ENCODE measurements around the gene CD300C. TPM values are rescaled to one million over a fixed set of nuclear protein-coding genes. Genes with fewer than 3 reads are reported as not detected.
"Not testable (repeated sequence)": the region's sequence is repeated elsewhere in the genome, so short reads cannot be mapped to it uniquely, and the experiment has no call there.

Gene CD300C
- total RNA-seq, 1 experiment from 2014 or later: 0.10 TPM

DNA sequence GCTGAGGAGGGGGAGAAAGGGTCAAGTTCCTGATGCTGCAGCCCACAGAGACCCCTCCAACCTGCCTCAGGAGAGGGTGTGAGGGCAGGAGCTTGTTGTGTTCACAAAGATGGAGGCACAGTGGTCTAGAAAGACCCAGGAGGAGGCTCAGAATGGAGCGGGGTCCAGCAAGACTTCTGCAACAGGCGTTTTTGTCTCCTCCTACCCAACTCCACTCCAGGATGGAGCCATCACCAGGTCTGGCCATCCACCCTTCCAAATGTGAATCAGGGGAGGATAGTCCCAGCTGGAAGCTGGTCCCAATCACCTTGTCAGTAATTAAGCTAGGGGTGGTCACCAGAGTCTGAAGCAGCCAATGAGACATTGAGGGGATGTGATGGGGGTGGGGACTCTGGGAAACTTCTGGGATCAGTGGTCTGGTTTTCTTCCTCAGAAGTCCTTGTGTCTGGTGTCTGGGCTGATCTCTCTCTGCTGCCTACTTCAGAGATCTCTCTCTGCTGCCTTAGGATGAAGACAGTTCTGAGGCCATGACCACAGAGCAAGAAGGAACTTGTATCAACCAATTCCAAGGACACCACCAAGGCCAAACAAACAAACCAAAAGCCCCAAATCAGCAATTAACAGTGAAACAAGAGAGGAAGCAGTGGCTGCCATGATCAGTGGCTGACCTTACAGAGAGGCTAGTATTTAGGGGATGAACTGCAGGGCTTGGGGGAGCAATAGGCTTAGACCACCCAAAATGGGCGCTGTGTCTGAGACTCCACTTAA, 29.2 kb downstream of the CD300C start:
- no peak for DNase-seq (ENCODE audit: extremely low read depth, low read depth)

DNA sequence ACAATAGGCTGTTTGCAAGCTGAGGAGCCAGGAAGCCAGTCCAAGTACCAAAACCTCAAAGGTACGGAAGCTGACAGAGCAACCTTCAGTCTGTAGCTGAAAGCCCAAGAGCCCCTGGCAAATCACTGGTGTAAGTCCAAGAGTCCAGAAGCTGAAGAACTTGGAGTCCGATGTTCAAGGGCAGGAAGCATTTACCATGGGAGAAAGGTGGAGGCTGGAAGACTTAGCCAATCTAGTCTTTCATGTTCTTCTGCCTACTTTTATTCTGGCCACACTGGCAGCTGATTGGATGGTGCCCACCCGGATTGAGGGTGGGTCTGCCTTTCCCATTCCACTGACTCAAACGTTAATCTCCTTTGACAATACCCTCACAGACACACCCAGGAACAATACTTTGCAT, 30.0 kb downstream of the CD300C start:
- DNase-seq (ENCODE audit: extremely low read depth, low read depth): no peak

DNA sequence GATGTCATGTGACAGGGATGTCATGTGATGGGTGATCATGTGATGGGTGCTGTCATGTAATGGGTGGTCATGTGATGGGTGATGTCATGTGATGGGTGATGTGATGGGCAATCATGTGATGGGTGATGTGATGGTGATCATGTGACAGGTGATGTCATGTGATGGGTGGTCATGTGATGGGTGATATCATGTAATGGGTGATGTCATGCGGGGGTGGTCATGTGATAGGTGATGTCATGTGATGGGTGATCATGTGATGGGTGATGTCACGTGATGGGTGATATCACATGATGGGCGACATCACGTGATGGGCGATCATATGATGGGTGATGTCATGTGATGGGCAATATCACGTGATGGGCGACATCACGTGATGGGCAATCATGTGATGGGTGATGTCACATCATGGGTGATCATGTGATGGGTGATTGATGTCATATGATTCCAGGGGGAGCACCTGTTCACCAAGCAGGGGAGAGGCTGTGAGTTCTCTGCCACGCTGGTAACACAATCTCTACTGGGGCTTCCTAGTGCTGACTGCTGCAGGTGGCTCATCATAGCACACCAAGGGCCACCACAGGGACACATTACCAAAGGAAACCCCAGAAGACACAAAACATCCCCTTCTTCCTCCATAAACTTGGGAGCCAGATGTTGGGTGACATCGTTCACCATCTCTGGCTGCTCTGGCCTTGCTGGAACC, 31.1 kb downstream of the CD300C start:
- DNase-seq (ENCODE audit: extremely low read depth, low read depth): no peak

DNA sequence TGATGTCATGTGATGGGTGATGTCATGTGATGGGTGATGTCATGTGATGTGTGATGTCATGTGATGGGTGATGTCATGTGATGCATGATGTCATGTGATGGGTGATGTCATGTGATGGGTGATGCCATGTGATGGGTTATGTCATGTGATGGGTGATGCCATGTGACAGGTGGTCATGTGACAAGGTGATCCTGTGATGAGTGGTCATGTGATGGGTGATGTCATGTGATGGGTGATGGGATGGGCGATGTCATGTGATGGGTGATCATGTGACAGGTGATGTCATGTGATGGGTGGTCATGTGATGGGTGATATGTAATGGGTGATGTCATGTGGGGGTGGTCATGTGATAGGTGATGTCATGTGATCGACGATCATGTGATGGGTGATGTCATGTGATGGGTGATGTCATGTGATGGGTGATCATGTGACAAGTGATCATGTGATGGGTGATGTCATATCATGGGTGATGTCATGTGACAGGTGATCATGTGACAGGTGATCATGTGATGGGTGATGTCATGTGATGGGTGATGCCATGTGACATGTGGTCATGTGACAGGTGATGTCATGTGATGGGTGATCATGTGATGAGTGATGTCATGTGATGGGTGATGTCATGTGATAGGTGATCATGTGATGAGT, 31.8 kb downstream of the CD300C start:
- peak; percentile 36 for DNase-seq (ENCODE audit: extremely low read depth, low read depth)

DNA sequence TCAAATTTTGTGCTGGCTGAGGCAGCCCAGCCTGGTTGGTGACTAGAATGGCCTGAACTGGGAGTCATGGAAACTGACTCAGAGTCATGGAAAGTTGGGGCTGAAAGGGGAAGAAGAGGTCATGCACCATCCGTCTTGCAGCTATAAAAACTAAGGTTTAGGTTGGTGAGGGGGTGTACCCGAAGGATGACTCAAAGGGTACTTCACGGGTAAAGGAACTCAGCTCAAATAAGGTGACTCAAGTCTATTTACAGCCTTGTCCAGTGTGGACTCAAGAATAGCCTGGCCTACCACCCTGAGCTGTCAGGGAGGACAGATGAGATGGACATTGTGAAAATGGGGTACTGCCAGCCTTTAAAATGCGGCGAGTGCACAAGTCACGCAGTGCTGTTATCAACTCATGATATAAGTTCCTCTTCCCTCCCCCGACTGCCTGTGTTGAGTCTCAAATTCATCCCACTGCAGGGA, 33.3 kb downstream of the CD300C start:
- DNase-seq (ENCODE audit: extremely low read depth, low read depth): no peak

DNA sequence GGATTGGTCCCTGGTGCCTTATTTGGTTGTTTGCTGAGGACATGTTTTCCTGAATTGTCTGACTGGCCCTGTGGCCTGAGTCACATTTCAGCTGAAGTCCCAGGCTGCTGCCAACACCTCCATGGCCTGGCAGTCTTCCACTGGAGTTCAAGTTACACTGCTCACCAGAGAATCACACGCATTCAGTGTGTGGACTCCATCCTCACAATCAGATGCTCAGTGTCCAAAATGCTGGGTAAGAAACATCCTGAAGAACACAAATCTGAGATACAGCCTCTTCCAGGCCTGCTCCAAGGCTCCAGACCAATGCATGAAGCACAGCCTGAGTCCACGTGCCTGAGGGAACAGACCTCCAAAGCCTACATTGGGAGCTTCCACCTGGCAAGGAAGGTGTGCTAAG, 33.9 kb downstream of the CD300C start:
- no peak for DNase-seq (ENCODE audit: extremely low read depth, low read depth)

DNA sequence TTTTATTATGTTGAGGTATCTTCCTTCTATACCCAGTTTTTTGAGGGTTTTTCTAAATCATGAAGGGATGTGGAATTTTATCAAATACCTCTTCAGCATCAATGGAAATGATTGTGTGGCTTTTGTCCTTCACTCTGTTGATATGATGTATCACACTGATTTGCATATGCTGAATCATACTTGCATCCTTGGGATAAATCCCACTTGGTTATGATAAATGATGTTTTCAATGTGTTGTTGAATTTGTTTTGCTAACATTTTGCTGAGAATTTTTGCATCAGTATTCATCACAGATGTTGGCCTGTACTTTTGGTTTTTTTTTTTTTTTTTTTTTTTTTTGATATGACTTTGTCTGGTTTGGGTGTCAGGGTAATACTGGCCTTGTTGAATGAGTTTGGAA, 37.8 kb downstream of the CD300C start:
- no peak for DNase-seq (ENCODE audit: extremely low read depth, low read depth)

DNA sequence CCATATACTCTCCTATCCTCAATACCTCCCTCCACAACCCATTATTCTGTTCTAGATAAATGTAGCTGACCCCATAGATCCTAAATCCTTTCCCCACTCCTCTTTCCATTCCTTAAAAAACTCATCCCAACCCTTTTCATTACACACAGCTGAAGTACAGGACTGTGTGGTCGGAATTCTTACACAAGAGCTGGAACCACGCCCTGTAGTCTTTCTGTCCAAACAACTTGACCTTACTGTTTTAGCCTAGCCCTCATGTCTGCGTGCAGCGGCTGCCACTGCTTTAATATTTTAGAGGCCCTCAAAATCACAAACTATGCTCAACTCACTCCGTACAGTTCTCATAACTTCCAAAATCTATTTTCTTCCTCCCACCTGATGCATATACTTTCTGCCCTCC, 42.0 kb downstream of the CD300C start:
- not testable (repeated sequence) for DNase-seq (ENCODE audit: extremely low read depth, low read depth)

DNA sequence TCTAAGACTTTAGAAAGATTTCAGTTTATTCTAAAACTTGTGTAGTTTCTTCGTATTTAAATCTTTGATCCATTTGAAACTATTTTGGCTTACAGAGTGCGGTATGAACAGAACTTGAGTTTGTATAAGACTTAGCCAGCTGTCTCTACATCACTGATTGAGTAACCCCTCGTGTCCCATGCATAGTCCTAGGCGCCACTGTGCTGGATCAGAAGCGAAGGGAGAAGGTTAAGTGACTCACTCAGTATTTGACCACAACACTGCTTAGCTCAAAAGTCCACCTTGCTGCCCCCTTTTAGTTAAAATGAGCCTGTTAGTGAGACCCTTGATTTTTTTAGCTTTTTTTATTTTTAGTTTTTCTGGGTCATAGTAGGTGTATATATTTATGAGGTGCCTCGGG, 43.1 kb downstream of the CD300C start:
- no peak for DNase-seq (ENCODE audit: extremely low read depth, low read depth)

DNA sequence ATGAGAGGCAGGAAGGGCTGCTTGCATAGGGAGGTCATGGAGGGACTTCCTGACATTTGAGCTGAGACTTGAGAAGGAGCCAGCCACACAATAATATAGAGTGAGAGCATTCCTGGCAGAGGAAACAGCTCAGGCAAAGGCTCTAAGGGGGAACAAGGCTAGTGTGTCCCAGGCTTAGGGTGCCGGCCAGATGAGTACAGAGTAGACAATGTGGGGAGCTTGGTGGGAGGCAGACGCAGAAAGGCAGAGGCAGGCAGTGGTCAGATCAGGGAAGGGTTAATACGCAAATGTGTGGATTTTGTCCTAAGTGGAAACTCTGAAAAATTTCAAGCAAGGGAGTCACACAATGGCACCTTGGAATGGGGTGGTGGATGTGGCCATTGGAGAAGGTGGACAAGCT, 45.9 kb downstream of the CD300C start:
- no peak for DNase-seq (ENCODE audit: extremely low read depth, low read depth)

DNA sequence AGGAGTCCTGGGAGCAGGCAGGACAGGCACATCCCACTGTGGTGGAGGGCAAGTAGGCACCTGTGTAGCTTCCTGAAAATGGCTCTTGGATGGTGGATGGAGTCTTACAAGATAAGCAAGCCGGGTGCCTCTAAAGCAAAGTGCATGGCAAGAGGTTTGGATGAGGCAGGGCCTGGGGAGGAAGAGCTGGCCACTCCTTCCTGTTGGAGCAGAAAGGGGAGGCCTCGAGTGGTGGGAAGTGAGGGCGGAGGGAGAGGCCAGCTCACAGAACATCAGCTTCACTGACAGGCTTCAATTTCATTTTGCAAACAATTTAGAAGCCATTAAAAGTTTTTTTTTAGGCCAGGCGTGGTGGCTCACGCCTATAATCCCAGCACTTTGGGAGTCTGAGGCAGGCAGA, 48.4 kb downstream of the CD300C start:
- no peak for DNase-seq (ENCODE audit: extremely low read depth, low read depth)

DNA sequence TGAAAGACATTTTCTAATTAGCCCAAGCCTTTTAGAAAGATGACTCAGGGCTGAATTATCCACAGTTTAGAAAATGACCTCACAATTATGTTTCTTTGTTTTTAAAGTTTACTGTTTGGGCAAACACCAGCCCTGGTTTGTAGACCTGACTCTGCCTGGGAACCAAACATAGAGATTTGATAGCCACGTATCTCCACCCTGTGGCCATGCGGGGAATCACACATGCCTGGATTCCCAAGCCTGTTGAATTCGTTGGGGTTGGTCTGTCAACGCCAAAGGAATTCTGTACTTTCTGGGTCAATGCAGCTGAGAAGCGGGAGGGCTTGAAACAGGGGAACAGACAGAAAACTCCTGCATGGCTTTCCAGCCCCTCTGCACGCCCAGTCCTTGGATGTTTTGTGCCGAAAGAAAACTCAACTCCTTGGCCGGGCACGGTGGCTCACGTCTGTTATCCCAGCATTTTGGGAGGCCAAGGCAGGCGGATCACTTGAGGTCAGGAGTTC, 52.5 kb downstream of the CD300C start:
- DNase-seq (ENCODE audit: extremely low read depth, low read depth): peak; percentile 63

DNA sequence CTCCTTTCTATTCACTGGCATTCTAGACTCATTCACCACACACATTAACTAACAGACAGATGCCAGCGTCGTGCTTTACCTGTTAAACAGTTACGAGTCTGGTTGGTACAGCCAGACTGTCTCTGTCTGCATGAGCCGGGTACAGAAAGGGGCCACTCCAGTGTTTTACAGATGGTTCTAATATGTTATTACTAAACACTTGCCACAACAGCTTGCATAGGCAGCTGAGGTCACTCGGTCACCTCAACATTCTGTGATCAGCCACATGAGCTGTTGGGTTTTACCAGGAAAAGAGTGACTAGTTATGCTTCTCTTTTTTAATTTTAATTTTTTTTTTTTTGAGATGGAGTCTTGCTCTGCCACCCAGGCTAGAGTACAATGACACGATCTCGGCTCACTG, 54.3 kb downstream of the CD300C start:
- DNase-seq (ENCODE audit: extremely low read depth, low read depth): no peak

Other genes with a start within 250 kb of the CD300C start
- gene KIF19, start 219.9 kb downstream of the CD300C start, total RNA-seq (2014; rRNA removed; shearing (Covaris generic)): not detected in 2 replicates
- gene BTBD17, start 184.2 kb downstream of the CD300C start, total RNA-seq (2014; rRNA removed; shearing (Covaris generic)): not detected in 2 replicates
- gene GPR142, start 178.6 kb downstream of the CD300C start, total RNA-seq (2014; rRNA removed; shearing (Covaris generic)): not detected in 2 replicates
- 9.0 and 10.4 TPM in 2 replicates for gene GPRC5C, start 114.0 kb downstream of the CD300C start, total RNA-seq (2014; rRNA removed; shearing (Covaris generic))
- gene CD300A, start 79.5 kb downstream of the CD300C start, total RNA-seq (2014; rRNA removed; shearing (Covaris generic)): not detected in 2 replicates
- not detected in 2 replicates for gene CD300LB, start 14.6 kb downstream of the CD300C start, total RNA-seq (2014; rRNA removed; shearing (Covaris generic))
- gene CD300H, start 21.4 kb upstream of the CD300C start, total RNA-seq (2014; rRNA removed; shearing (Covaris generic)): not detected in 2 replicates
- not detected in 2 replicates for gene CD300LD, start 46.2 kb upstream of the CD300C start, total RNA-seq (2014; rRNA removed; shearing (Covaris generic))
- gene CD300E, start 77.6 kb upstream of the CD300C start, total RNA-seq (2014; rRNA removed; shearing (Covaris generic)): not detected in 2 replicates
- not detected in 2 replicates for gene CD300LF, start 166.8 kb upstream of the CD300C start, total RNA-seq (2014; rRNA removed; shearing (Covaris generic))
- 0.12 and 0.17 TPM in 2 replicates for gene RAB37, start 191.1 kb upstream of the CD300C start, total RNA-seq (2014; rRNA removed; shearing (Covaris generic))
- 21.3 and 27.3 TPM in 2 replicates for gene NHERF1, start 202.5 kb upstream of the CD300C start, total RNA-seq (2014; rRNA removed; shearing (Covaris generic))
- 27.9 and 33.8 TPM in 2 replicates for gene NAT9, start 230.2 kb upstream of the CD300C start, total RNA-seq (2014; rRNA removed; shearing (Covaris generic))